GM21529 (cell line): ENCODE results near the gene SNX27.
A peak's percentile ranks its signal among the peaks of the same experiment; 100 is the strongest.
"Not testable (repeated sequence)": the region's sequence is repeated elsewhere in the genome, so short reads cannot be mapped to it uniquely, and the experiment has no call there.

ENCODE experiments used
- ATAC-seq: cut with Tn5 transposase; IDR thresholded peaks from one replicate; pipeline ENCODE4 v1.9.1; 2021; ENCODE audit not compliant: unreplicated experiment

Gene SNX27

DNA sequence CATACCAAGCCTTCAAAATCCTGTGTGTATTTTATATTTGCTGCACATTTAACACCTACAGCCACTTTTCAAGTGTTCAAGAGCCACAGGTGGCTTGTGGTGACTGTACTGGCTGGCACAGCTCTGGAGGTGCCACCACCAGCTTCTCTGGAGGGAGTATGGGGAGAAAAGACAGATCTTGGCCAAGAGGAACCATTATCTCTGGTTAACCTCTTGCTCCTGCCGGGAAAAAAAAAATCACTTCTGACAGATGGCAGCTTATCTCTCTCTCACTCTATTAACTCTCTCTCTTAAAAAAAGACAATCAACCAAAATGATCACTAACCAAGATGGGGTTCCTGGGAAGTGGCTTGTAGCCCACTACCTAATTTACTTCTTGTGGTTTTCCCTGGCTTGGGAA is 108.3 kb downstream of the SNX27 start:
- ATAC-seq = no peak

DNA sequence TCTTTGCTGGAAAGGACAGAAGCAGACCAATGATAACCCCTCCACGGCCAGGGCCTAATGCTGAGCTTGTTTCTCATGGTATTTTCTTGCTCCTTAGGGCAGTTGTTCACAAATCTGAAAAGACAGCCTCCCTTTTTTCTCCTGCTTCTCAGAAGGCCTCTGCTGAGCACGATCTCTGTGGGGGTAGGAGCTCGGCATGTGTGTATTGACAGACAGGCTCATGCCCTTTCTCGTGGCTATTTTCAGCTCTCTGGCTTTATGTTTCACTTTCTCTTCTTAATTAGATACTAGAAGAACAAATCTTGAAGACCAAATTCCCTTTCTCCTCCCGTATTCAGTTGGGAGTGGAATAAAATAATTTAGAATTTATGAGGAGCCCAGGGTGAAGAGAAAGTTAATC is 108.7 kb downstream of the SNX27 start:
- peak; percentile 59 for ATAC-seq

DNA sequence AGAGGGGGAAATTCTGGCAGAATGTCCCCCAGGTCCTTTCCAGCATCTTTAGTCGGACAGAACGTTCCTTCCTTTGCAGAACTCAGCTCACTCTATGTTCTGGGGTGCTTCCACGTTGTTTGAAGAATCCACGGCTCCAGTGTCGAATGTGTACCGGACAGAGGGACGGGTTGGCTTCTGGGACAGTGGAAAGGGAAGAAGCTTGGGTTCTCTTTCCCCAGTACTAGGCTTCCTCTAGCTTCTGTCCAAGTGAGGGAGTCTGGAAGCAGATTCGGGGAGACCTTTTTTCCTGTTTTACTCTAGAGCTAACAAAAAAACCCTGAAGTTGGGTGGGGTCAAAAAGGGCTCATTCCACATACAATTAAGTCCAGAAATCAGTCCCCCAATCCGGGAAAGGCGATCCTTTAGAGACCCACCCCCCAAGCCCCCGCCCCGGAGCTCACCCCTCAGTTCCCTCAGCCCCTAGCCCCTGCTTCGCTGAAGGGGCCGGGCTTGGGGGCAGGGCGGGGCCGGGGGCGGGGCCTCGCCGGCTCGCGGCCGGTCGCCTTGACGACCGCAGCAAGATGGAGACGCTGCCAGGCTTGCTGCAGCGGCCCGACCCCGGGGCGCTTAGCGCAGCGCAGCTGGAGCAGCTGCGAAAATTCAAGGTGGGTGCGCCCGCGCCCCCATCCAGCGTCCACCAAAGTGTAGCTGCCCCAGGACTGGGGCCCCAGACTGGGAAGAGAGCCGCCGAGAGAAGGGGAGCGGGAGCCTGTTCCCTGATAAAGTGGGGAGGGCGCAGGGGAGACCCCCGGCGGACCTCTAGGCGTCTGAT is 109.3 kb downstream of the SNX27 start, which contains the start of gene RIIAD1:
RIIAD1 (plus strand) TSS at position 549 of the 814 bp plus-strand sequence; CDS start at position 564, 15 bp downstream.
- ATAC-seq = peak; percentile 58

DNA sequence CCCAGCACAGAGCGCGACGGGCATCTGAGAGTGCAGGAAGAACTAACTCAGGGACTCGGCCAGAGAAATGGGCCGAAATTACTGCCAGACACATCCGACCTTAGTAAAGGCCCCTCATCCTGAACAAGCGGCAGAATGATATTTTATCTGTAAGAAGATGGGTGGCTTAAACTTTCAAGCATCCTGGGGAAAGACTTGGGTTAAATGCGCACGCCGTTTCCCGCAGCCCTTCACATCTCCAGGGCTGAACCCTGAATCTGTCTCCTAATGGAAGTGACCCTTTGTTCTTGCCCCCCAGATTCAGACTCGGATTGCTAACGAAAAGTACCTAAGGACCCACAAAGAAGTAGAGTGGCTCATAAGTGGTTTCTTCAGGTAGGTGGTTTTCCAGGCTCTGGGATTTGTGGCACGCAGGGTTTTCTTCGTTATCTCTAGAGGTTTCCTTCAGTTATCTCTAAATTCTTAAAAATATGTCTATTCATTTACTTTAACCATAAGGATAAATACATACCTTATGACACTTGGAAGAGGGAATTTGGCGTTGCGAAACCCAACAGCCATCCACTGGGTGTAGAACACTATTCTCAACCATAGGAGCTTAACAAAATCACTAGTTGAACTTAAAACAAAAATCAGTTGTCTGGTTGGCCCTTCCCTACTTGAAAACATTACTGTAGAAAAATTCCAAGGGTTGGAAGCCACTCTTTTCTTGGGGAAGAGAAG is 110.1 kb downstream of the SNX27 start:
- ATAC-seq = no peak

DNA sequence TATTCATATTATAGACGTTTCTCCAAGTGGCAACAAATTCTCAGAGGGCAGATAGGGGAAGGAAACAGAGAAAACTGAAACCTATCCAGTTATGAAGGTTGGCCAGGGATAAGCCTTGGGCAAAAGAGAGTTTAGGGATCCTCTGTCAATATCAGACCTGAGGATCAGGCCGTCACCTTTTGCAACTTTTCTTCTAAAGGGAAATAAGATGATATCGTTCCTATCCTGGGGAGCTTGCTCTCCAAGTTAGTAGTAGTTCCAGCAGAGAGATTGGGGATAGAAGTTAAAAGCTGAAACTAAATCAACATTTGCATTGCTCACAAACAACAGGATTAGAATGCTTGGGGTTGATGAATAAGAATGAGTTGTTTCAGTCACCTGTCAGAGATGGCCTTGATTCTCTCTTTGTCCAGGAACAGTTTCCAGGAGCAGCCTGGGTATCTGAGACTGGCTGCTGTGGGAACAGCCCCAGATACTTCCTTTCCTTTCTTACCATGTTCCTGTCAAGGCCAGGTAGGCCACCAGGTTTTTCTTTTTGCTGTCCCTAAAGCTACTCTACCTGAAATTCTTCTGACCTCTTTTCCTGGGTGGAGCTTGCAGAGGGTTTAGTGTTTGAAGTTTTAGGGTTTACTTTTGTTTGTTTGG is 112.0 kb downstream of the SNX27 start:
- ATAC-seq = no peak

DNA sequence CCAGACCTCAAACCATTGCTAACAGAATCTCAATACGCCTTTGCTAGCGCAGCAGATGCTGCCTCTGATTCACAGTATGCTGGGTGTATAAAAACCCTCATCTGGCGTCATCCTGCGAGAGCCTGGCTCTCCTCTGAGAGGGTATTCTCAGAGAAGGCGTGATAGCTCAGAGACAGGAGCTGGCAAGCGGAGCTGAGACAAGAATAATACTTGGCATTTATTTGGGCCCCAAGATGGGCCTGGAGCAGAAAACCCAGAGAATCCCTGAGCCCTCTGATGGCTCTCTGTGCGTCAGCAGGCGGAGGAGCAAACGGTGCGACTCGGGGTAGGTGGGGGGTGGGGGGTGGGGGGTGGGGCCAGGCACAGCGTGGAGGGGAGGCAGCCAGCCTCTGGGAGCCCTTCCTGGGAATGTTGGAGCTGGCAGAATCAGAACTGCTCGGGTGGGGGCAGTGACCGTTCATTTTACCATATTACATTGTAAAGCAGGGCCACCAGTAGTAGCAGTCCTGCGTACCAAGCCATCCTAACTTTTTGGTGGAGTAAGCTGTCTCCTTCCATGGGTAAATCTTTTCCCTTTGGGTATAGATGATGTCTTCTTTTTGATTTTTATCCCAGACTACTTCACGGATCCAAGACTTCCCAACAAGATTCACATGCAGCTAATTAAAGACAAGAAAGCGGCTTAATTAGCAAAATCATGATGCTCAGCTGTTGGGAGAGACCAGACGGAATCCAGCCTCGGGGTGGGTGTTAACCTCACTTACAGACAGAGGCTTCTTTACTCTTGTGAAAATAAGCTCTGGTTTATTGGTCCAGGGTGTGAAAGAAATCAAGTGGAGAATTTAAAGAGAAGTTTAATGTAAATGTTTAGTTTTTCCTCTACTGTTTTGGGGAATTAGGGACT is 116.6 kb downstream of the SNX27 start:
- ATAC-seq = no peak

DNA sequence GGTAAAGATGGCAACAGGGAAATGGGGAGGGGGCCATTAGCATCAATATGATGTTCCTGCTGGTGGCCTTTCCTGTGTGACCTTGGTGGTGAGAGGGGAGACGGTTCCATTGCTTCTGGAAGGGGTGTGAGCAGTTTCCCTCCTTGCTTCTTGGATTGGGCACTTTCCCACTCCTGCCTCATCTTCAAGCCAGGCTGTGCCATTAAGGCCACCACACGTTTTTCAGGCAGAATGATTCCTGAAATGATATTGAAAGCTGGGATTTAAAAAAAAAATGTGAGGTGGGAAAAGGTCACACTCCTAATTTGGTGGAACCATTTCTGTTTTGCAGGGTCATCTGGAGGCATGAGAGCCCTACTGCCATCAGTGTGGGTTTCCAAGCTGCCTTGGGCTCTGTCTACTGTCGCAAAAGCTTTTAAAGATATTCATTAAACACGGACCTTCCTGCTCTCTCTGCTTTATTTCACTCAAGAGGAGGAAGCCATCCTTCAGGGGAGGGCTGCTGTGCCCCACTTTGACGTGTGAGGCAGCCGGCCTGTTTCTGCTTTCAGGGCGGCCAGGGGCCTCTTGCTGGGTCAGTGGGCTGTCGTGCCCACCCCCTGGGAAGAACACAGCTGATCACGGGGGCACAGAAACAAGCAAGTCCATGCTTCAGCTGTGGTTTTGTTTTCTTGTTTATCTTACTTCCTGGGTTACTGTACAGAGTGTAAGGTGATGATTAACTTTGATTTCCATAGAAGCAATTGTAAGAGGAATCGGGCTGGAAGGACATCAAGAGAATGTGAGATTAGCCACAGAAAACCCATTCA is 117.5 kb downstream of the SNX27 start:
- ATAC-seq = no peak

DNA sequence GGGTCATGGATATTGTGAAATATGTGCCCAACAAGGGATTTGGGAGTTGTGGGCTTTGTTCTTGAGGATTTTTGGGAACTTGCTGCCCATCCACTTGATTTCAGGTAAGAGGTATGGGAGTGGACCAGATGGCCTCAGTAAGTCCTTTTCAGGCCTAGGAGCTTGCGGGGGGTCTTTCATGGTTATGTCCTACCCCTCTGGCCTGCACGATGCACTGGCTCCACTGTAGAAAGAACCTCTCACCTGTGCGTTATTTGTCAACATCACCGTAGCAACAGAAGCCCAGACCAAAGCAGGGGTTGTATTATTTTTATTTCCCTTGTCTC is 118.1 kb downstream of the SNX27 start:
- no peak for ATAC-seq

DNA sequence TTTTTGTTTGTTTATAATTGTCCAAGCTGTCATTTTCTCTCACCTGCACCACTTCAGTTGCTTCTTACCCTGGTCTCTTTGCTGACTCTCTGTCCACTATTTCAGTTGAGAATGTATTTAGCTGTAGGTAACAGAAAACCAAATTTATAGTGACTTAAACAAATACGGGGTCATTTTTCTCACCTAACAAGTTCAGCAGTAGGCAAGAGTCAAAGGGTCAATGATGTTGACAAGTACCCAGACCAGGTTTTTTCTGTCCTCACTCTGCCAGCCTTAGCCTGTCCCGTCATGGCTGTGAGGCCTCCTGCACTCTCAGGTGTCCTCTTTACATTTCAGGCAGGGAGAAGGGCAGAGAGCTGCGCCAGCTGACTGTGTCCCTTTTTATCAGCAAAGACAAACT is 121.3 kb downstream of the SNX27 start:
- ATAC-seq = no peak

DNA sequence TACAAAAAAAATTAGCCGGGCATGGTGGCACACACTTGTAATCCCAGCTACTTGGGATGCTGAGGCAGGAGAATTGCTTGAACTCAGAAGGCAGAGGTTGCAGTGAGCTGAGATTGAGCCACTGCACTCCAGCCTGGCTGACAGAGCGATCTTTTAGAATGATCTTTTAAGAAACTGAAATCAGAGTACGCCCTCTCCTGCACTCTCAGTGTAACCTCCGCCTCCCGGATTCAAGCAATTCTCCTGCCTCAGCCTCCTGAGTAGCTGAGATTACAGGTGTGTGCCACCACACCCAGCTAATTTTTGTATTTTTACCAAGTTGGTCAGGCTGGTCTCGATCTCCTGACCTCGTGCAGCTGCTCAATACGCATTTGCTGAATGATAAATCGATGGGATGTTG is 122.1 kb downstream of the SNX27 start:
- not testable (repeated sequence) for ATAC-seq

DNA sequence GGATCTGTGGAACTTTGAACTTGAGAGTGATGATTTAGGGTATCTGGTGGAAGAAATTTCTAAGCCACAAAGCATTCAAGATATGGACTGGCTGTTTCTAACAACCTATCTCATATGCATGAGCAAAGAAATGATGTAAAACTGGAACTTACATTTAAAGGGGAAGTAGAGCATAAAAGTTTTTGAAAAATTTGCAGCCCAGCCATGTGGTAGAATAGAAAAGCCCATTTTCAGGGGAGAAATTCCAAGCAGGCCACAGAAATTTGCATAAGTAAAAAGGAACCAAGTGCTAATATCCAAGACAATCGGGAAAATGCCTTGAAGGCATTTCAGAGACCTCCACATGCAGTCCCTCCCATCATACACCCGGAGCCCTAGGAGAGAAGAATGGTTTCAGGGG is 125.2 kb downstream of the SNX27 start:
- ATAC-seq = no peak

DNA sequence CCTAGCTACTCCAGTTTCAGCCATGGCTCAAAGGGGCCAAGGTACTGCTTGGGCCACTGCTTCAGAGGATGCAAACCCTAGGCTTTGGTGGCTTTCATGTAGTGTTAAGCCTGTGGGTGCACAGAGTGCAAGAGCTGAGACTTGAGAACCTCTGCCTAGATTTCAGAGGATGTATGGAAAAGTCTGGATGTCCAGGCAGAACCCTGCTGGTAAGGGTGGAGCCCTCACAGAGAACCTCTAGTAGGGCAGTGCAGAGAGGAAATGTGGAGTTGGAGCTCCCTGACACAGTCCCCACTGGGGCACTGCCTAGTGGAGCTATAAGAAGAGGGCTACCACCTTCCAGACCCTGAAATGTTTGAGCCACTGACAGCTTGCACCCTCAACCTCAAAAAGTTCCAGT is 125.6 kb downstream of the SNX27 start:
- ATAC-seq = no peak

DNA sequence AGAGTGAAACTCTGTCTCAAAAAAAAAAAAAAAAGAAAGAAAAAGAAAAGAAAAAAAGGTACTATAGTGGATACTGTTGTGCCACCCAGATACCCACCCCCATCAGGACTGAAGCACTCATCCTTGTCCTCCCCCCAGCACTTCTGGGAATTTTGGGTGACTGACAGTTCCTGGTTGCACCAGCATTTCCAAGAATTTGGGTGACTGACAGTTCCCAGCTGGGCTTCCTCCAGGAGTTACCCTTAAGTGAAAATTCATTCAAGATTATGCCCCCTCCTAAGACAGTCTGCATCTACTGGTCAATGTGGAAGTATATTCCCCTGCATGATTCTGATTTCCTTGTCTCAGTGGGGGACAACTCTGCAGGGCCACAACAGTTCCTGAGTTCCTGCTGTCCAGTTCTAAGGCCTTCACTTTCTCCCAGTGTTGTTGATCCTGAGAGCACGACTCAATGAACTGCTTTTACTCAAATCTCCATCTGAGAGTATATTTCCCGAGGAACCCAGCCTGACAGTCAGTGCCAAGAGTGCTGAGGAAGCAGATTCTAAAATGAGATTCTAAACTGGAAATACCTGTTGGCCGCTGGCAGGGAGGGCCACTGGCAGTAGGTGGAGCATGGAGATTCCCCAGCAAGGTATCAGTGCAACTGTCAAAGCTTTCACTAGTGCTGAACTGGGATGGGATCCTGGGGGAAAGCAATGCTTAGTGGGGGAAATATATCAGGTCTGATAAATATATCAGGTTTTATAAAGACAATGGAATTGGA is 127.9 kb downstream of the SNX27 start:
- no peak for ATAC-seq

DNA sequence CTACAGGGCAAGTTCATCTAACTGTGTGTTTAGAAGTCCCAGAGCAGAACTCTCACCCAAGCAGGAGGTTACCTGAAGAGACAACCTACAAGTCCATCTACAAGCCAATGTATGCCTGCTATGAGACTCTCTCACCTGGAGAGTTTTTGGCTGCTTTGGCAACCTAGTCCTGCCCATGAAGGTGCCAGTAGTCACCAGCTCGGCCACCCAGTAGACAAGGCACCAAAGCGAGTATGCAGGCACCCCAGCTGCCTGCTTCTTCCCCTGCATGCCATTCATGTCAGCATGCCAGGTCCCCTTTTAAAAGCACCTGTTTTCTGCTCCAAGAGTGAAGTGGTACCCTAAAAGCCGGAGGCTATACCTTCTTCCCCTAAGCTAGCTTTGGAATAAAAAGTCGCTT is 129.7 kb downstream of the SNX27 start:
- no peak for ATAC-seq
